Fibroblast of mammary gland (primary cell): Measurements from ENCODE around the gene LDB2.

Experiments
- DNase-seq: peaks from one replicate; pipeline ENCODE4 v3.0.0-alpha.2; 2010; ENCODE audit warnings: low read depth
- H3K4me3 ChIP-seq: 2 replicates; pipeline ENCODE4 v1.5.1; 2011; ENCODE audit warnings: low read depth, mild to moderate bottlenecking, low read length, moderate library complexity; ENCODE audit not compliant: control insufficient read depth
- TF ChIP-seq, protein P1 (sequence below): conservative IDR thresholded peaks from 2 replicates; pipeline ENCODE4 v1.5.1; 2011; ENCODE audit warnings: low read depth, low read length, inconsistent platforms; ENCODE audit not compliant: control insufficient read depth, insufficient read depth

LDB2 gene

DNA sequence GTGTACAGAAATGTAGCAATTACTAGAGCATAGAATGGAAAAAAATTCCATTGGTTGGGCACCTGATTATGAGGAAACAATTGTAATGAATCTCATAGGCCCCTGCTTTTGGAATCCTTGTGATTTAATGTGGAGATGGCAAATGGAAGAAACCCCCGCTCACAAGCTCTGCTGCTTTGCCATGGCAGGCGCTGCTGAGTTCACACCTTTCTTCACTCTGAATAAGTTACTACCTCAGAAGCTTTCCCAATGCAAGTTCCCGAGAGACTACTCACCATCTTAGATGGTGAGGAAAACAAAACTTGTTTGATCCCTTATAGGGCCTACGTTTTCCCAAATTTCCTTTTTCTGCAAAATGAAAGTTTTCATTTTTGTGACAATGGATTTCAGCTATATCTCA, 405.6 kb downstream of the LDB2 start:
- H3K4me3 ChIP-seq, result no peak overlapping the region
- TF ChIP-seq, protein P1, sequence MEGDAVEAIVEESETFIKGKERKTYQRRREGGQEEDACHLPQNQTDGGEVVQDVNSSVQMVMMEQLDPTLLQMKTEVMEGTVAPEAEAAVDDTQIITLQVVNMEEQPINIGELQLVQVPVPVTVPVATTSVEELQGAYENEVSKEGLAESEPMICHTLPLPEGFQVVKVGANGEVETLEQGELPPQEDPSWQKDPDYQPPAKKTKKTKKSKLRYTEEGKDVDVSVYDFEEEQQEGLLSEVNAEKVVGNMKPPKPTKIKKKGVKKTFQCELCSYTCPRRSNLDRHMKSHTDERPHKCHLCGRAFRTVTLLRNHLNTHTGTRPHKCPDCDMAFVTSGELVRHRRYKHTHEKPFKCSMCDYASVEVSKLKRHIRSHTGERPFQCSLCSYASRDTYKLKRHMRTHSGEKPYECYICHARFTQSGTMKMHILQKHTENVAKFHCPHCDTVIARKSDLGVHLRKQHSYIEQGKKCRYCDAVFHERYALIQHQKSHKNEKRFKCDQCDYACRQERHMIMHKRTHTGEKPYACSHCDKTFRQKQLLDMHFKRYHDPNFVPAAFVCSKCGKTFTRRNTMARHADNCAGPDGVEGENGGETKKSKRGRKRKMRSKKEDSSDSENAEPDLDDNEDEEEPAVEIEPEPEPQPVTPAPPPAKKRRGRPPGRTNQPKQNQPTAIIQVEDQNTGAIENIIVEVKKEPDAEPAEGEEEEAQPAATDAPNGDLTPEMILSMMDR, result no peak
- DNase-seq, result no peak

DNA sequence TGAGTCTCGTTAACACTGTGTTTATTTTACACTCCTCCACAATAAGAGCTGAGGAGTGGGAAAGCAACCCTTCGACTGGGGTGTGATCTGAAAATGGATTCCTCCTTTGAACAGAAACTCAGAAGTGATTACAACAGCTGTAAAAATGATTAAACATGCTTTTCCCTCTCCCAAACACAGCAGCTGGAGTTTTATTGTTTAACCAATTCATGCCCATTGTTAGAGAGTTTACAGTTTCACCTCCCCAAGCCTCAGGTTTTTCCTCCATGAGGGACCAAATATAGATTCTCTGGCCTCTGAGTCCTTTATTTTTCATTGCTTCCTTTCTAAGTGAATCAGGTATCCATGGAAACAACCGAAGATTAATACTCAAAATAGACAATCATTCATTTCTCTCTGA, 409.2 kb downstream of the LDB2 start:
- DNase-seq, result no peak
- no peak overlapping the region for H3K4me3 ChIP-seq
- TF ChIP-seq, protein P1, result no peak

DNA sequence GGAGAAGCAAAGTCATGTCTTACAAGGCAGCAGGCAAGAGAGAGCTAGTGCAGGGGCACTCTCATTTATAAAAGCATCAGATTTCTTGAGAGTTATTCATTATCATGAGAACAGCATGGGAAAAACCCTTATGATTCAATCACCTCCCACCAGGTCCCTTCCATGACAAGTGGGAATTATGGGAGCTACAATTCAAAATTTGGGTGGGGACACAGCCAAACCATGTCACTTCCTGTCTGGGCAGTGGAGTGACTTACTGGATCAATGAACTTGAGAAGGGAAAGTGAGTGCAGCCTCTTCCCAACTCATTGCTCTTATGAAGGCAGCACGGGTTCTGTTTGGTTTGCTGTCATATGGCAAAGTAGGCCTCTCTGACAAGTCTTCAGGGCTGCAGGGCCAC, 410.4 kb downstream of the LDB2 start:
- peak; percentile 14 for DNase-seq
- no peak overlapping the region for H3K4me3 ChIP-seq
- TF ChIP-seq, protein P1, result no peak

DNA sequence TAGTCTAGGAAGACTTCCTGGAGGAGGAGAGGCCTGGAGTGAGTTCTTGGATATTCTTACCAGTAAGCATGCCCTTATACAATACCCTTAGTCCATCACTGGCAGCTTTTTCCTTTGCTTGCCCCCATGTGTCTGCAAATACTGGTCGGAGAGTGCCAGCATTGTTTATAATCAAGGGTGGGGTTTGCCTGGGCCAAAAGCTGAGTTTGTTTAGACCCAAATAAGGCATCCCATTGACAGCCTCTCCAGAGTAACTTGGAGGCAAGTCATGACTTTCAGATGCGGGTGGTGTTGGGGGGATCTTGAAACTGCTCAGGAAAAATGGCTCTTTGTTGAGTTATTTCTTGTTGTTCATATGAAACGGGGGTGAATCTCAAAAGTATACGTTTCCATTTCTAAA, 413.7 kb downstream of the LDB2 start:
- TF ChIP-seq, protein P1, result no peak
- H3K4me3 ChIP-seq, result no peak overlapping the region
- no peak for DNase-seq

DNA sequence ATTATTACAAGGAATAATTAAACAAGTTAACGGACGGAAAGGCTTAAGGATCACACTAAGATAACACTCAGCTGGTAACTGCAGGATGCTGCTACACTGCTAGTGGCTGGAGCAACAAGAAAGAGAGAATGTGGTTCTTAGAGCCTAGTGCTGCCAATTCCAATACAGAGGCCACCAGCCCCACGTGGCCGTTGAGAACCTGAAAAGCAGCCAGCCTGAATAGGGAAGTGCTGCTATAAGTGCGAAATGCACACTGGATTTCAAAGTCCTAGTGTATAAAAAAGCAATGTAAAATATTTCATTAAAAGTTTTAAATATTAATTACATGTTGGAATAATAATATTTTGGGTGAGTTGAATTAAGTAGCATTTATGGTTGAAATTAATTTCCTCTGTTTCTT, 414.9 kb downstream of the LDB2 start:
- no peak overlapping the region for H3K4me3 ChIP-seq
- DNase-seq, result no peak
- TF ChIP-seq, protein P1, result no peak

DNA sequence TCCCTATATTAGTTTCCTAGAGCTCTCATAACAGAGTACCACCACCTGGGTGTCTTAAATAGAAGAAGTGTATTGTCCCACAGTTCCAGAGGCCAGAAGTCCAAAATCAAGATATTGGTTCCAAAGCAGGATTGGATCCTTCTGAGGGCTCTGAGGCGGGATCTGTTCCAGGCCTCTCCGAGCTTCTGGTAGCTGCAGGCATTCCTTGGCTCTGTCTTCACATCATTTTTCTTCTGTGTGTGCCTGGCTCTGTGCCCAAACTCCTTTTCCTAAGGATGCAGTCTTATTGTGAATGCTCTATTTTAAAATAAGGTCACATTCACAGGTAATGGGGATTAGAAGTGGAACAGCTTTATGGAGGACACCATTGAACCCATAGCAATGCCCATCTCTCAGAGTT, 418.4 kb downstream of the LDB2 start:
- H3K4me3 ChIP-seq, result no peak overlapping the region
- peak; percentile 6 for DNase-seq
- TF ChIP-seq, protein P1, result no peak

DNA sequence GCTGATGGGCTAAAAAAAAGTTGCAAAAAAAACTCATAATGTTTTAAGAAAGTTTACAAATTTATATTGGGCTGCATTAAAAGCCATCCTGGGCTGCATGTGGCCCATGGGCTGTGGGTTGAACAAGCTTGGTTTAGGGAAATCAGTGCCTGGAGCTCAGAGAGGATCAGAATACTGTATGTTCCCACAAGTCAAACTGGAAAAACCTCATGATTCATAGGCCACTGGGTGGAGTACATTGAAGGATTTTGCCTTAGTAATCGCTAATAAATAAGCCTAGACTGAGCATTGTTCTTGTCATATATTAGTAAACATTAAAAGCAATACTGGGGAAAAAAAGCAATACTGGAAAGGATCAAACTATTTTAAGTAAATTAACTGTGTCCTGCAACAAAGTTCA, 425.9 kb downstream of the LDB2 start:
- no peak overlapping the region for H3K4me3 ChIP-seq
- peak; percentile 47 for DNase-seq
- TF ChIP-seq, protein P1, result no peak
